ENCODE measurements around the gene DELE1.
A peak's percentile ranks its signal among the peaks of the same experiment; 100 is the strongest.

Gene DELE1

GRCh38 chr5:141958546-141959172 is 35.0 kb downstream of the DELE1 start:
- no peak for DNase-seq

DNA sequence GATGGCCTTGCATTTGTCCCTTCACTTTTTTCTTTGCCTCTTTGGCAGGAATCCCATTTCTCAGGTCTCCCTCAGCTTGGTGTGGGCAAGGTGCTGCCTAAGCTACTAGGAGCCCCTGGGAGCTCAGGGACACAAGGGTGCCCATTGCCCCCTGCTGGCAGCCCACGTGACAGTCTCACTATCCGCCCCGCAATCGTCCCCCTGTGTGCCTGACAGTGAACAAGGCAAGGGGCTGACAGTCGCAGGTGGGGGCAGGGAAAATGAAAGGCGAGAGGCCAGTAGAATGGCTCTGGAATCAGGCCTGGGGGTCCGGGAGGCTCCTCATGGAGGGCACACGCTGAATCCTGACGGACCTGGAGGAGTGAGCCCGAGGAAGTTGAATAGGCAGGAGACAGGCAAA is 36.3 kb downstream of the DELE1 start:
- DNase-seq, result peak in 1 of 5 experiments; percentile 35

- peak; percentile 66 to 93 (median 79) for DNase-seq
Measured at GRCh38 chr5:141960449-141961323, 37.0 kb downstream of the DELE1 start.

GRCh38 chr5:141961466-141961865 is 37.8 kb downstream of the DELE1 start:
- peak in 1 of 5 experiments; percentile 23 for DNase-seq

DNA sequence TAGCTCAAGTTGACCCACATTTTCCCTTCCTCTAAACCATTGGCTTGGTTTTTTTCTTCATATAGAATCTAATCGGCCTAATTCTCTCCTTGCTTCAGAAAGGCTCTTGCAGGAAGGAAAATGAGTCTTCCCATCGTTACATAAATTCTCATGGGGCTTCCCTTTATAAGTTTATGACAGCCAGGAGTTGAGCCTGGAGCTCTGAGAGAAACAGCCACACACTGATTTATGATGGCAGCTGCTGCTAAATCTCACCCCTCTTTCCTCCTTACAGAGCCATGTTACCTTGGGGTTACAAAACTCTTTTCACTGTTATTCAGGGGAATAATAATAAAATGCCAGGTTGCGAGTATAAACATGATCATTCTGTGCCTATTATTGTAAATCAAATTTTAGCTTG is 40.0 kb downstream of the DELE1 start:
- DNase-seq, result no peak

DNA sequence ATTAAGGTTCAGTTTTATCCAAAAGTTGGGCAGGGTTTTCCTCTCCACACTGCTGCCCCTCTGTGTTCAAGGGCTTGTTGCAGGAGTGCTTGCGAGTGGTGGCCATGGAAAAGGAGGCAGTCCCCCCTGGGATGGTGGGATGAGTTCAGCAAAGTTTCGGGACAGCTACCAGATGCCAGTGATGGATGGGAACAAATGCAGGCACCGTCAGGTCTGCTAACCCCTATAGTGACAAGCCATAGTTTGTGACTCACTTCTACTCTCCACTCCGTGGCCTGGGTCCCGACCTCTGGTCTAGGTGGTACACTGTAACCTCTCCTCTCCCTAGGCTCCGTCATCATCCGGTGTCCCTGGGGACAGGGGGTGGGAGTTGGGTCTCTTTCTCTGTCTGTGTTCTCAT is 41.4 kb downstream of the DELE1 start:
- DNase-seq, result no peak

GRCh38 chr5:141966275-141966962 is 42.7 kb downstream of the DELE1 start:
- DNase-seq, result no peak

GRCh38 chr5:141966963-141967333 is 43.3 kb downstream of the DELE1 start:
- no peak for DNase-seq

- peak; percentile 87 to 98 (median 91) for DNase-seq
Measured at GRCh38 chr5:141968914-141969608, 45.4 kb downstream of the DELE1 start, which contains the start of gene RNF14. Gene RNF14, plus strand, starts transcription at chr5:141969105. Its CDS starts 4,484 bp downstream, at chr5:141973589.

DNA sequence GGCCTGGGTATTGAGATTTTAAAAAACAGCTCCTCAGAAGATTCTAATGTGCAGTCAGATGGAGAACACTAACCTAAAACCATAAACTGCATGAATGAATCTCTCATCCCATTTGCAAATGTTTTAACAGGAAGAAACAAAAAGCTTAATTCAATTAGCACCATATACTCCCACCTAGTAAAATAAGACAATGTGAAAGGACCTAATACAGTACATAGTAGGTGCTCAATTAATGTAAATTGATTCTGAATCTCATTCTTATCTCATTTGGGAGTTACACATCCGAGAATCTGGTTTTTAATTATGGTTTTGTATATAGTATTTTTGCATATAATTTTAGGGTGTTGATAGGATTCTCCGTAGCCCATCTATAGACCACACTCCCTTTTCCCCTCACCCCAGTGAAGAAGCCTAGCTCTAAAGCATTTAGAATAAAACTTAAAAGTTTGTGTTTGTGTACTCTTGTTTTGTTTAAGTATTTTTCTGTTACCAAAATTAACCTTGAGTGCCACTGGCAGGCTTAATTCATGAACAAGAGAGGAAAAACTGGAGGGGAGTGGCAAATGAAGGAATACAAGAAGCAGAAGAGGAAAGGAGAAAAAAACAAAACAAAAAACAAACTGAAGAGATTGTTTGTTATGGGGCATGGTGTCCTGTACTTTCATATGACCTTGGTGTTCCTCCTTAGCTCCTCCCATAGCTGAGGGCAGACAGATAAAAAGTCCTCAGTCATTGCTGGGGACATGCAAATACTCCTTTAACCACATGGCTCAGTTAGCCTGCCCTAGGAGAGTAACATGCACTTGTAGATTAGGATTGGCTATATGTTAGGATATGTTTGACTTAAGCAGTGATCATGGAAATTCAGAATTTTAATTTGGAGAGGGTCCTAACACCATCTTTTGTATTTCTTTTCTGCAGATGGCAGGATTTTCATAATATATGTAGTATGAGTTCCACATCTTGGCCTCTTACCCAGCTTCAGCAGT is 46.4 kb downstream of the DELE1 start:
- DNase-seq, result peak in 1 of 5 experiments; percentile 66

DNA sequence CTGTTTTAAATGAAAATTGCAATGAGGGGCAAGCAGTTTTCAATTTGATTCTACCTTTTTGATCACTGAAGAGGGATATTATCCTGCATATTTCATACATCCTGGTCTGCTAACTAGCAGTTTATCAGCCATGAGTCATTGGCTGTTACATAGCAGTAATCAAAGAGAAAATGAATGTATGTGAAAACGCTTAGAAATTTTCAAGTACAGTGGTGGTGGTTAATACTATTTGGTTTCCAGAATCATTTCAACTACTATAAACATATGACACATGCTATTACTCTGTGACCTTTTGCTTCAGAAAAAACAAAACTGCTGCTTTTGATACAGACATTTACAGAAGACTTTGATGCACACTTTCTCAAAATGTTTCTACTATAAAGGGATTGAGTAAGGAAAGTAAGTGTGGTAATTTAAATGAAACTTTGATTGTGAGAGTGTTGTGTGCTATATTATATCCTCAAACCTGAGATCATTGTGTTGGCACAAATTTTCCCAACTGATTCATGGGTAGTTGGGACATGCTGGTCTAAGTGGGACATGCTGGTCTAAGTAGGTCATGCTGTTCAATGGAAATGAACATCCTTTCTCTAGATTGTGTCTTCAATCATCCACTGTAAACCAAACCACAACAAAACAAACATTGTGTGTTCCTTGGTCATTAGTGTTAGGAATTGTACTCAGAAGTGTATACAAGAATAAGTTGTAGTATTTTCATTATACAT is 50.4 kb downstream of the DELE1 start:
- no peak for DNase-seq

DNA sequence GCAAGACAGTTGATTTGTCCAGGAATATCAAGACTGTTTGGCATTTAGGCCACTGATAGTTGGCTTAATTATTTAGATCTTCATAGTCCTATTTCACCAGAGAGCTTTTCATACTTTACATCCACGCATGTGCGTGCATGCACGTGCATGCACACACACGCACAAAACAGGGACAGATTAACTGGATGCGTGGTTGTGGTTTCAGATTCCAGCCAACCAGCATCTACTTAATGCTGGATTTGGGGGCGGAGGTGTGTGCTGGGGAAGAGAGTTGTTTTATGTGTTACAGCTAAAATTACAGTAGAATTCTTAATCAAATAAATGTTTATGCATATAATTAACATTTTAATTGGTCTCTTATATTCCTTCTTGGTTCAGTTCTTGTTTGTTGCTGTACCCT is 52.5 kb downstream of the DELE1 start:
- DNase-seq, result no peak

GRCh38 chr5:141978389-141978788 is 54.7 kb downstream of the DELE1 start:
- no peak for DNase-seq

DNA sequence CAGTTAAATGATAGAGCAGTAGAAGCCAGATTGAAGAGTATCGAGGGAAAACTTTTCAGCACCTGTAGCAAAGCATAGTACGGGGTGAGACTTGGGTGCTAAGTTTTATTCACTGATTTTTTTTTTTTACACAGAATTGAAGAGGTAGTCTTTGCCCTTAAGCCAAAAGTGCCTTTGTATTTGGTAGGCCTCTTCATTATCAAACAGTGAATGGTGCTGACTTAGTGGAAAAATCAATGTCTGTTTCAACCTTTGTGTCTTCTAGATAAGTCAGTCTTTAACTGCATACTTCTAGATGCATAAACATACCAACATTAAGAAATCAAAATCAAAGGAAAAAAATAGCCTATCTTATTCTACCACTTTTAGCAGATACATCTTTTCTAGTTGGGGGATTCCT is 59.0 kb downstream of the DELE1 start:
- DNase-seq, result no peak

DNA sequence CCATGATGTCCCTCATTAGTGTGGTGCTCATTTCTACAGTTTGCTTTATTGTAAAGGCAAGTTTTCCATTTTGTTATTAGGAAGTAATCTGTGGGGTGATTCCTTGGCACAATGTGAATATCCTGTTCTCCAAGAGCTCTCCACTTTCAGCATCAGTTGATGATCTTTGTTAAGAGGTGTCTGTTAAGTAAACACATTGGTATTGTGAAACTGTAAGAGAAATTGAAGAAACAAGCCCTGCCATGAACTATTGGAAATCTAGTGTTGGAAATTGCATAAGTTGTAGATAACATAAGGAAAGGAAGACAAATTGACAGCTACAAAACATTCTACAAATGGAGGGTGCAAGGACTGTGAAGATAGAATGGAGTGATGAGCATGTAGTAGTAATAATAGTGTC is 62.4 kb downstream of the DELE1 start:
- DNase-seq, result no peak

- DNase-seq, result no peak
Measured at GRCh38 chr5:141989720-141990119, 66.0 kb downstream of the DELE1 start.

Measured in T-helper 2 cell (primary cell).